Loucy (cell line): ENCODE results near the gene RTL1.

ENCODE experiments used
- CTCF ChIP-seq: fragments of 200-600 bp; sonication (generic); conservative IDR thresholded peaks from 2 replicates; pipeline ENCODE4 v1.5.1; 2014; ENCODE audit warnings: mild to moderate bottlenecking, antibody characterized with exemption, low read length
- EZH2phosphoT487 ChIP-seq: fragments of 200-600 bp; IDR thresholded peaks from 2 replicates; pipeline ENCODE4 v1.6.1; 2018; ENCODE audit warnings: antibody characterized with exemption, mild to moderate bottlenecking, moderate library complexity, borderline replicate concordance

GRCh38 chr14:100839315-100839585 is 64.3 kb downstream of the RTL1 start:
- TF ChIP-seq CTCF: no peak
- no peak for TF ChIP-seq EZH2phosphoT487
